ENCODE results near the gene CDKL1.
"Not testable (repeated sequence)": the region's sequence is repeated elsewhere in the genome, so short reads cannot be mapped to it uniquely, and the experiment has no call there.

The CDKL1 gene

GRCh38 chr14:50357124-50357523 is 39.6 kb downstream of the CDKL1 start:
- DNase-seq (no peak), ATAC-seq (no peak)
- Mint-ChIP-seq H3K27me3 (no peaks in the 10 kb centered on the region), H3K27ac (no peak overlapping the region), H3K4me1 (peaks cover 4% of the 10 kb centered on the region), H3K4me3 (no peak overlapping the region), H3K36me3 (ENCODE audit: low read depth) (peaks cover 13% of the 10 kb centered on the region), H3K9me3 (no peaks in the 10 kb centered on the region)

- not testable (repeated sequence) for H3K9me3 Mint-ChIP-seq, DNase-seq, ATAC-seq, H3K4me3 Mint-ChIP-seq, H3K4me1 Mint-ChIP-seq, H3K27ac Mint-ChIP-seq, H3K27me3 Mint-ChIP-seq
- H3K36me3 Mint-ChIP-seq (ENCODE audit: low read depth) = peaks cover 13% of the 10 kb centered on the region
These were observed 40.4 kb downstream of the CDKL1 start for GRCh38 chr14:50356283-50356682.

- Mint-ChIP-seq H3K9me3 (no peaks in the 10 kb centered on the region), H3K4me3 (no peak overlapping the region), H3K36me3 (ENCODE audit: low read depth) (peaks cover 13% of the 10 kb centered on the region), H3K27me3 (no peaks in the 10 kb centered on the region), H3K27ac (no peak overlapping the region), H3K4me1 (peaks cover 4% of the 10 kb centered on the region)
- ATAC-seq (no peak), DNase-seq (no peak)
These were observed 41.0 kb downstream of the CDKL1 start for GRCh38 chr14:50355692-50356091.

- ATAC-seq (no peak), DNase-seq (no peak)
- H3K27ac Mint-ChIP-seq = no peak overlapping the region
- no peaks in the 10 kb centered on the region for H3K27me3 Mint-ChIP-seq
- no peak overlapping the region for H3K4me3 Mint-ChIP-seq
- peaks cover 13% of the 10 kb centered on the region for H3K36me3 Mint-ChIP-seq (ENCODE audit: low read depth)
- peaks cover 4% of the 10 kb centered on the region for H3K4me1 Mint-ChIP-seq
- H3K9me3 Mint-ChIP-seq = no peaks in the 10 kb centered on the region
These were observed 42.2 kb downstream of the CDKL1 start for GRCh38 chr14:50354527-50354926.

GRCh38 chr14:50353126-50353525 is 43.6 kb downstream of the CDKL1 start:
- peaks cover 4% of the 10 kb centered on the region for H3K4me1 Mint-ChIP-seq
- no peaks in the 10 kb centered on the region for H3K9me3 Mint-ChIP-seq
- DNase-seq (no peak), ATAC-seq (no peak)
- no peaks in the 10 kb centered on the region for H3K27me3 Mint-ChIP-seq
- peaks cover 10% of the 10 kb centered on the region for H3K36me3 Mint-ChIP-seq (ENCODE audit: low read depth)
- no peak overlapping the region for H3K4me3 Mint-ChIP-seq
- no peak overlapping the region for H3K27ac Mint-ChIP-seq

- Mint-ChIP-seq H3K27ac (no peak overlapping the region), H3K27me3 (no peaks in the 10 kb centered on the region), H3K9me3 (no peaks in the 10 kb centered on the region), H3K4me1 (peaks cover 4% of the 10 kb centered on the region), H3K36me3 (ENCODE audit: low read depth) (peaks cover 9% of the 10 kb centered on the region), H3K4me3 (no peak overlapping the region)
- no peak for DNase-seq
- ATAC-seq = no peak
These were observed 44.1 kb downstream of the CDKL1 start for GRCh38 chr14:50352584-50352983.

GRCh38 chr14:50350975-50351374 is 45.7 kb downstream of the CDKL1 start:
- ATAC-seq (no peak), DNase-seq (no peak)
- H3K27ac Mint-ChIP-seq = no peak overlapping the region
- peaks cover 6% of the 10 kb centered on the region for H3K4me1 Mint-ChIP-seq
- no peaks in the 10 kb centered on the region for H3K27me3 Mint-ChIP-seq
- no peaks in the 10 kb centered on the region for H3K36me3 Mint-ChIP-seq (ENCODE audit: low read depth)
- no peaks in the 10 kb centered on the region for H3K9me3 Mint-ChIP-seq
- no peak overlapping the region for H3K4me3 Mint-ChIP-seq

GRCh38 chr14:50348933-50349332 is 47.7 kb downstream of the CDKL1 start:
- ATAC-seq = no peak
- no peak overlapping the region for H3K27ac Mint-ChIP-seq
- no peak for DNase-seq
- H3K36me3 Mint-ChIP-seq (ENCODE audit: low read depth) = peaks cover 1% of the 10 kb centered on the region
- H3K4me1 Mint-ChIP-seq = peaks cover 14% of the 10 kb centered on the region
- no peaks in the 10 kb centered on the region for H3K27me3 Mint-ChIP-seq
- H3K9me3 Mint-ChIP-seq = no peaks in the 10 kb centered on the region
- H3K4me3 Mint-ChIP-seq = no peak overlapping the region

- Mint-ChIP-seq H3K4me1 (peaks cover 28% of the 10 kb centered on the region), H3K4me3 (no peak overlapping the region), H3K27ac (no peak overlapping the region), H3K27me3 (no peaks in the 10 kb centered on the region), H3K9me3 (no peaks in the 10 kb centered on the region), H3K36me3 (ENCODE audit: low read depth) (peaks cover 1% of the 10 kb centered on the region)
- ATAC-seq (no peak), DNase-seq (no peak)
These were observed 49.2 kb downstream of the CDKL1 start for GRCh38 chr14:50347521-50347920.

- DNase-seq (no peak), ATAC-seq (no peak)
- H3K27ac Mint-ChIP-seq = no peak overlapping the region
These were observed 50.7 kb downstream of the CDKL1 start for GRCh38 chr14:50345846-50346422.

GRCh38 chr14:50344876-50345563 is 51.7 kb downstream of the CDKL1 start:
- Mint-ChIP-seq H3K4me1 (peaks cover 31% of the 10 kb centered on the region), H3K27me3 (no peaks in the 10 kb centered on the region), H3K27ac (no peak overlapping the region), H3K4me3 (no peak overlapping the region), H3K36me3 (ENCODE audit: low read depth) (peaks cover 1% of the 10 kb centered on the region), H3K9me3 (no peaks in the 10 kb centered on the region)
- DNase-seq (no peak), ATAC-seq (no peak)

More at GRCh38 chr14:50345846-50346422, 50.7 kb downstream of the CDKL1 start:
- H3K4me3 Mint-ChIP-seq = no peak overlapping the region
- H3K27me3 Mint-ChIP-seq = no peaks in the 10 kb centered on the region
- no peaks in the 10 kb centered on the region for H3K9me3 Mint-ChIP-seq
- H3K4me1 Mint-ChIP-seq = peaks cover 31% of the 10 kb centered on the region
- H3K36me3 Mint-ChIP-seq (ENCODE audit: low read depth) = peaks cover 1% of the 10 kb centered on the region

GRCh38 chr14:50344116-50344775 is 52.4 kb downstream of the CDKL1 start:
- Mint-ChIP-seq H3K27ac (peak overlapping the region; percentile 53), H3K36me3 (ENCODE audit: low read depth) (peaks cover 1% of the 10 kb centered on the region), H3K4me3 (no peak overlapping the region), H3K4me1 (peaks cover 31% of the 10 kb centered on the region), H3K9me3 (no peaks in the 10 kb centered on the region), H3K27me3 (no peaks in the 10 kb centered on the region)
- DNase-seq (peak; percentile 73), ATAC-seq (peak; percentile 99)

- H3K9me3 Mint-ChIP-seq = no peaks in the 10 kb centered on the region
- no peak for ATAC-seq
- no peak overlapping the region for H3K4me3 Mint-ChIP-seq
- DNase-seq = no peak
- peaks cover 31% of the 10 kb centered on the region for H3K4me1 Mint-ChIP-seq
- peaks cover 1% of the 10 kb centered on the region for H3K36me3 Mint-ChIP-seq (ENCODE audit: low read depth)
- no peaks in the 10 kb centered on the region for H3K27me3 Mint-ChIP-seq
- H3K27ac Mint-ChIP-seq = no peak overlapping the region
These were observed 53.2 kb downstream of the CDKL1 start for GRCh38 chr14:50343434-50343833.

GRCh38 chr14:50342221-50343078 is 54.2 kb downstream of the CDKL1 start:
- DNase-seq = peak; percentile 53
- Mint-ChIP-seq H3K4me1 (peaks cover 30% of the 10 kb centered on the region), H3K36me3 (ENCODE audit: low read depth) (peaks cover 1% of the 10 kb centered on the region), H3K27me3 (no peaks in the 10 kb centered on the region), H3K4me3 (no peak overlapping the region), H3K27ac (peak overlapping the region; percentile 20), H3K9me3 (no peaks in the 10 kb centered on the region)
- ATAC-seq = no peak
